GM19238 (cell line): Measurements from ENCODE around the gene ESRRG.

Experiments
- DNase-seq: peaks from one replicate; pipeline ENCODE4 v3.0.0; 2011; ENCODE audit warnings: low spot score; ENCODE audit not compliant: insufficient read length

The ESRRG gene

GRCh38 chr1:216632980-216633379 is 90.2 kb downstream of the ESRRG start:
- no peak for DNase-seq

DNA sequence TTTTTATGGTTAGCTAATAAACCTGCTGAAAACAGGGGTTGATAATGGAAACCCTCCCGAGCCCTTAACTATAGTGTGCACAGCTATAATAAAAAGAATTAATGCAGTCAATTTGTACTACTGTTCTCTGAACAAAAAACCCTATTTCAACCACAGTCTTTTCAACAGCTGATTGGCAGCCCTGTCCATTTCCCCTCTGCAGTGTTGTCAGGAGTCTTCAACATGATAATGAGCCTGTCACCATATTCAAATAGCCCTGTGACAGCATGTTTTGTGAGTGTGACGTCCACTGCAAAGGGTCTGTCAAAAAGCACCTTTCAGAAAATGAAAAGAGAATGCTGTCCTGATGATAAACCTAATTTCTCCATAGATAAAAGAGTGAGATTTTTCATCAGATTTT is 92.7 kb downstream of the ESRRG start:
- DNase-seq, result no peak

- DNase-seq, result no peak
Observed at GRCh38 chr1:216627252-216627651, 96.0 kb downstream of the ESRRG start.

DNA sequence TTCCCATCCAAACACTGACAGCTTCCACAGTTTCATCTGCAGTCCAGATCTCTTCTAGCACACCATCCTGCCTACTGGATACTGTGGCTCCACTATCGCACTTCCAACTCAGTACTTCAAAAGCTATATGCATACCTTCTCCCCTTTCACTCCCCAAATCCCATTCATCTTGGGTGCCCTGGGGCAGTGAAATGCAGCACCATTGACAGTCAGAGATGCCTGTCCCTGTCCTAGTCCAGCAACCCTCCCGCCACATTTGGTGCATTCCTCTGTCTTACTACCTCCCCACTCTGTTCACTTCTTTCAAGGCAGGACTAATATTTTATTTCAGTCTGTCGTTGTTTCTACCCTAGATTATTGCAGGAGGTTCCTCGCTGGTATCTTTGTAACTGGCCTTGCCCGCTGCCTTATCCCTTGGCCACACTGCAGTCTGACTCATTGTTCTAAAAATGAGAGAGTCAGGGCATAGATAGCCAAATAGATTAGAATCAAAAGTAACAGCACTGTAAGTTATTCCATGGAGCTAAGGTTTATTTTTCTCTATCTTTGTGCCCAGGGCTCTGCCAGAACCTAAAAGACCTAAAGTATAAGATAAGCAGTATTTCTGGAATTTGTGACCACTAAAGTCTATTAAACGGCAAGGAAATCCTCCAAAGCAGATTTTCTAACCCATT is 96.7 kb downstream of the ESRRG start:
- DNase-seq, result no peak

GRCh38 chr1:216621536-216621935 is 101.7 kb downstream of the ESRRG start:
- DNase-seq, result no peak

- DNase-seq, result no peak
Observed at GRCh38 chr1:216617081-216617875, 106.0 kb downstream of the ESRRG start.

GRCh38 chr1:216616425-216616824 is 106.8 kb downstream of the ESRRG start:
- no peak for DNase-seq

DNA sequence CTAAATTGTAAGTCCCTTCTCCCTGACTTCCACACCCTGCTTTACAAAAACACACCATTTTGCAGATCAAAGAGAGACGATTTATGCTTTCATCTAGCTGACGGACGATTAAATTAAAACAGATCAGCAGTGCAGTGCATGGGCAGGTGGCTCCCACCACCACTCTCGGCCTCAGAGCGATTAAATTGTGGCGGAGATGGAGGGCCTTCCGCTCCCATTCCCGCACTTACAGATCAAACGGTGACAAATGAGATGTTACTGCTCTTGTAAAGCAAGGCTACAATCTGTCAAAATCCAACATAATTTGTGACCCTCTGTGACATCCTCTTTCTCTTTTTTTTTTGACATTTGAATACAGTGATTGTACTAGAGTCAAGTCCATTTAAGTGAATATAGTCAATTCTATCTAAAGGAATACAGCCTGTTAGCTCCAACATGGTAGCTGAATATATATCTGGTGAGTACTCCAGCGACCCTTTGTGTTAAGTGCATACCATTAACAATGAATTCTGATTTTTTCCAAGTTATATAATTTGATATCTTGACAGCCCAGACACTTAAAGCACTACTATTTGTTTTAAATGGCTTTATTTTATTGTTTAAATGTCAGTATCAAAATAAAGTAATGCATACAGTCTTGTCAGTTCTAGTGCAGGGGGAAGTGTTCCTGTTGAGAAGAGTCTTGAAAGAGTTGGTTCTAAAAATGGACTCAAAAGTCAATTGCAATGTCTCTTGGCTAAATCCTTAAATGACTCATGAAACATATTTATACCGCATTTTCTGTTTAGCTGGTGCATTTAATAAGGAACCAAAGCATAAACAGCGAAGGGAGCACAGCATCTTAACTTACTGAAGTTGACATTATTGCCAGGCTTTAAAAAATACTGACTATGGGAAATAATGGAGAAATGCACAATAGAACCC is 109.0 kb downstream of the ESRRG start:
- no peak for DNase-seq

- DNase-seq, result no peak
Observed at GRCh38 chr1:216612291-216612690, 110.9 kb downstream of the ESRRG start.

DNA sequence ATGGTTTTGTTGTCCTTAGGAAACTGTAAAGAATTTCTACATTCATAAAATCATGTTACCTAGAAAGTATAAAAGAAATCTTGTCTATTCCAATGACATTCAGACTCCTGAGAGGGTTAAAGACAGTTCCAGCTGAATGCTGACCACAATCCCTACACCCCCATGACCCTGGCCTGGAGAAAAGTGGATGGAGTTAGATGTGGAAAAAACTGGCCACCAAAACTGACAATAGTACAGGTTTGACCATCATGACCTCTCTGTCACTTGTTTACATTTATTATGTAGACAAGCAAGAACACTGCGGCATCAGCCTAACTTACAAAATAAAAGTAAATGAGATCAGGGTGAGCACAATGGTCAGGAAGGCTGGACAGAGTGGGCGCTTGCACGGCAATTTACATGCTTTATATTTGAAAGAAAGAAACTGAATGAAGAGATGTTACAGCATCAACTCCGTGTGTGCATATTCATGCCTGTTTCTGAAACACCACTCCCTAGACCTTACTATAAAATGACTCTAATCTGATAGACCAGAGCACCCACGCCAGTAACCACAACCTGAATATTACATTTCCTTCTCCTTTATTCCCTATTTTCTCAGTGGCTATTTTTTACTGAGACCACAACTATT is 116.0 kb downstream of the ESRRG start:
- DNase-seq, result no peak

- DNase-seq, result no peak
Observed at GRCh38 chr1:216606047-216606637, 117.1 kb downstream of the ESRRG start.

DNA sequence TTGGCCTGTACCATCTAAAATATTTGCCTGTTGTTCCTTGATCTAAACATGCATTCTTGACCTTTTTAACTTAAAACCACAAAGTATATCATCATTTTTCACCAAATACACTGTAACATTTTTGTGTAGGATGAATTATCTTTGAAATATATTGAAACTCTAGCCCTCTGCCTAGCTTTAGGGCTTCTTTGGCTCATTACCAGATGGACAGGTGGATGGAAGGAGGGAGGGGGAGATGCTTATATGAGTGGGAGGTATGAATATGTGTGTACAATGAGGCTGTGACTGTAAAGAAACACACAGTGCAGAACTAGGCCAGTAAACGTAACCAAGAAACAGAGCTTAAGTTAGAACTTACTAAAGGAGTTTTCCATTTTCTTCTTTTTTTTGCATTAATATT is 118.5 kb downstream of the ESRRG start:
- no peak for DNase-seq

GRCh38 chr1:216600730-216601609 is 122.3 kb downstream of the ESRRG start:
- peak; percentile 13 for DNase-seq

GRCh38 chr1:216599851-216600250 is 123.4 kb downstream of the ESRRG start:
- no peak for DNase-seq

DNA sequence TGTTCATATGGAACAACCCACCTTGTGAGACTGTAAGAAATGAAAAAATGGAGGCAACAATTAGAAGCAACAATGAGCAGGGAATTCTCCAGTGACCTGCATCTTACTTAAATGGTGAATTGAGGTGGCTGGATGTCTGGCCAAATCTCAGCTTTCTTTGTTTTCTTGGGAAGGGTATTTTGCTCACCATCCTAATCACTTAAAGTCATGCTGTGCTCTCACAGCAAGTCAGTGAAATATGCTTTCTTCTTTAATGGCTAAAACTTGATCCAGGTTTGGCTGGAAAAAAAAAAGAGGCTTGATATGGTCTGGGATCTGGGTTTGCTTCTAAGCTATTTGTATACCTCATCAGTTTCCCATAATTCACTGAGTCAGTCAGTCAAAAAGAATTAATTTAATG is 124.8 kb downstream of the ESRRG start:
- DNase-seq, result no peak

DNA sequence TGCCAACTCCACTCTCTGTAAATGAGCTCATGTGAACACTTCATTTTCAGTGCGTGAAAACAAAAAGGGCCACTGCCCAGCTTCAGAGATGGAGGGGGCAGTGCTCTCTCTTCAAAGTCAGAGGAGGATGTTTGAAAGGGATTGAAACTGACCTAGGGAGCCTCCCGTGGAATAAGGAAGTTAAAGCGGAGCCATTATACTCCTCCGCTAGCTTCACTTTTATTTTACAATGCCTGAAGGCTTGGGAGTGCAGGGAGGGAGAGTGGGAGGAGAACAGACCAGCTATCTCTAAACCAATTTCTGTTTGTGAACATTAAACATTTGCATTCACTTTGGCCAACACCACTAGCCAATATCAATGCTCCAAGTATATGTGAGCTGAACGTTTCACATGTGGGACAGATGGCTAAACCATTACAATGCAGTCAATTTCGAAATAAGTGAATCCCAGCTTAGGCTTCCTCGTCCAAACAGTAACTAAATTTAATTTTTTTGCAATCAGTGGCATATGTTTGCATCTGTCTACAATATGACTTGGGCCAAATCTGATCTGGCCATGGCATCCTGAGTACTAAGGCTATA is 126.9 kb downstream of the ESRRG start:
- no peak for DNase-seq

DNA sequence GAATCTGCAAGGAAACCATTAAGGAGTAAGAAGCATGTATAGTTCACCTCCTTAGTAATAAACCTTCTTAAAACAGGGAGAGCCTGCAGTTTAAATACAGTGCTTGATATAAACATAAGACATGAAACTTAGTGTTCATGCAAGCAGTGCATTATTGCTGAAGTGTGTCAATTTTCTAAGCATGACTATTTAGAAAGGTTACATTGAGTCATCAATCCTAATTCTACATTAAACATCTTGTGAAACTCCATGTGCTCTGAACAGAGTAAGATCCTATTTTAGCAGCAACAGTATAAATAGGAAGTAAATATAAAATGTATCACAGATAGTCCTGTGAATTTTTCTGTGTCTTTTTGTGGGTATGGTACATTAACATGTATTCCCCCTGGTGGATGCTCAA is 135.5 kb downstream of the ESRRG start:
- DNase-seq, result no peak

DNA sequence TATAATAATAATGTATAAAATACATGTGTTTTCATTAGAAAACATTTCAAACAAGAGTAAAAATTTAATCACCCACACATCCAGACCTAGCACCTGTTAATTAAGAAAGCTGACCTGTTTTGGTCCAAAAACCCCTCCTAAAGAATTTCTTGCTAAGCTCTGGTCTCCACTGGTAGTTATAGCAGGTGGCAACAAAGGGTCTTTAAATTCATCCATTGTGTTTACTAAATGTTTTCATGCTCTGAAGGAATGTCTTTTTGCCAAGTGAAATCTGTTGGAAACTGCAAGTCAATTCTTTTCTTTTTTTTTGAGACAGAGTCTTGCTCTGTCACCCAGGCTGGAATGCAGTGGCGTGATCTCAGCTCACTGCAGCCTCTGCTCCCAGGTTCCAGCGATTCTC is 141.1 kb downstream of the ESRRG start:
- DNase-seq, result no peak

GRCh38 chr1:216580538-216581057 is 142.6 kb downstream of the ESRRG start:
- no peak for DNase-seq
